Endothelial cell of umbilical vein (primary cell): Measurements from ENCODE around the gene GOLGA3. TPM values are rescaled to one million over a fixed set of nuclear protein-coding genes. Genes with fewer than 3 reads are reported as not detected.

Experiments used
- BruUV-seq: library from RNA; stranded (reverse); fragments of 400-500 nt; replicated peaks from 2 replicates; lab custom pipeline; 2021; lab: Mats Ljungman, UMichigan
- CTCF ChIA-PET: fragments of 300-600, 350-600 bp; sonication (Branson Sonifier 250); formaldehyde crosslinking; loops from one replicate; lab custom pipeline; 2021; ENCODE audit warnings: antibody characterized with exemption, inconsistent platforms; lab: Charles Lee
- POLR2A ChIA-PET: fragments of 300-600, 350-600 bp; sonication (Branson Sonifier 250); formaldehyde crosslinking; loops from one replicate; lab custom pipeline; 2021; ENCODE audit warnings: antibody characterized with exemption, inconsistent platforms; lab: Charles Lee
- DNase-seq: peaks from one replicate; pipeline ENCODE4 v3.0.0-alpha.2; 2011; ENCODE audit warnings: low read depth, low spot score
- FAIRE-seq: peaks from 2 replicates; lab custom pipeline; 2011; peaks lifted over from hg19 to GRCh38; lab: Jason Lieb, UNC
- H2AFZ ChIP-seq: 2 replicates; pipeline ENCODE4 v1.6.0; 2012; ENCODE audit warnings: low read depth, low read length, control low read depth, inconsistent platforms
- H3K27ac ChIP-seq: 2 replicates; pipeline ENCODE4 v1.5.1; 2011; ENCODE audit warnings: low read depth, mild to moderate bottlenecking, control low read depth, low read length, moderate library complexity; ENCODE audit not compliant: insufficient read depth
- H3K27me3 ChIP-seq, 2 experiments: 2 replicates each; pipeline versions ENCODE4 v1.6.0 to v1.6.1; 2011; ENCODE audit warnings: low read length in 2 of 2, mixed read lengths in 1 of 2; ENCODE audit not compliant: control insufficient read depth in 2 of 2, insufficient read depth in 2 of 2
- H3K36me3 ChIP-seq, 2 experiments: 2 replicates in 1 of 2; 3 replicates in 1 of 2; pipeline ENCODE4 v1.5.1; 2011; ENCODE audit warnings: low read length in 2 of 2, mild to moderate bottlenecking in 1 of 2, moderate library complexity in 1 of 2; ENCODE audit not compliant: control insufficient read depth in 2 of 2, insufficient read depth in 2 of 2; ENCODE audit errors: extremely low read depth in 1 of 2
- H3K4me1 ChIP-seq: 3 replicates; pipeline ENCODE4 v1.5.1; 2011; ENCODE audit warnings: mild to moderate bottlenecking, low read length; ENCODE audit not compliant: control insufficient read depth, insufficient read depth; ENCODE audit errors: extremely low read depth
- H3K4me2 ChIP-seq: 2 replicates; pipeline ENCODE4 v1.6.1; 2011; ENCODE audit warnings: low read length, control low read depth, mixed read lengths; ENCODE audit not compliant: insufficient read depth
- H3K4me3 ChIP-seq, 3 experiments: fragments of 200-600 bp in 1 of 3; sonication (generic), shearing (Covaris generic) in 1 of 3; replicated peaks in 1 of 3; 2 replicates each; pipeline ENCODE4 v1.5.1; 2011 to 2016; ENCODE audit warnings: control low read depth in 3 of 3, low read length in 3 of 3, mild to moderate bottlenecking in 2 of 3, inconsistent platforms in 1 of 3, low read depth in 1 of 3, moderate library complexity in 1 of 3; ENCODE audit not compliant: insufficient read depth in 1 of 3
- H3K79me2 ChIP-seq: 2 replicates; pipeline ENCODE4 v1.6.0; 2012; ENCODE audit warnings: low read length, inconsistent platforms; ENCODE audit not compliant: control insufficient read depth, insufficient read depth
- H3K9ac ChIP-seq: replicated peaks from 2 replicates; pipeline ENCODE3; 2011; ENCODE audit warnings: low read length, control low read depth; ENCODE audit not compliant: insufficient read depth; ENCODE audit errors: extremely low read depth
- H3K9me1 ChIP-seq: replicated peaks from 3 replicates; pipeline ENCODE4 v1.6.0; 2011; ENCODE audit warnings: mild to moderate bottlenecking, low read length; ENCODE audit not compliant: control insufficient read depth, insufficient read depth; ENCODE audit errors: extremely low read depth
- H3K9me3 ChIP-seq: replicated peaks from 2 replicates; pipeline ENCODE4 v1.5.1; 2012; ENCODE audit warnings: low read length, inconsistent platforms; ENCODE audit not compliant: control insufficient read depth, insufficient read depth
- H4K20me1 ChIP-seq: replicated peaks from 2 replicates; pipeline ENCODE3; 2011; ENCODE audit warnings: mild to moderate bottlenecking, low read length; ENCODE audit not compliant: control insufficient read depth, insufficient read depth; ENCODE audit errors: extremely low read depth
- CTCF ChIP-seq, 2 donors: IDR thresholded peaks; 1 replicate in 1 of 2; 2 replicates in 1 of 2; pipeline ENCODE4 v1.5.1; 2011; ENCODE audit warnings: low read length in 2 of 2, mild to moderate bottlenecking in 2 of 2, moderate library complexity in 2 of 2, control low read depth in 1 of 2, inconsistent platforms in 1 of 2, low read depth in 1 of 2; ENCODE audit not compliant: insufficient read depth in 1 of 2; ENCODE audit errors: extremely low read depth in 1 of 2
- EZH2 ChIP-seq: IDR thresholded peaks from 2 replicates; pipeline ENCODE4 v1.6.1; 2012; ENCODE audit warnings: borderline replicate concordance, low read depth, mild to moderate bottlenecking, moderate library complexity, low read length, inconsistent platforms; ENCODE audit not compliant: severe bottlenecking
- FOS ChIP-seq: IDR thresholded peaks from 2 replicates; pipeline ENCODE4 v1.6.1; 2011; ENCODE audit warnings: mild to moderate bottlenecking, low read length, moderate library complexity, borderline replicate concordance; ENCODE audit not compliant: insufficient read depth
- GATA2 ChIP-seq: IDR thresholded peaks from 2 replicates; pipeline ENCODE4 v1.7.0; 2011; ENCODE audit warnings: low read depth, mild to moderate bottlenecking, moderate library complexity, mixed read lengths, low read length; ENCODE audit not compliant: insufficient read length, insufficient read depth
- JUN ChIP-seq: IDR thresholded peaks from 2 replicates; pipeline ENCODE4 v1.6.1; 2011; ENCODE audit warnings: borderline replicate concordance, low read depth; ENCODE audit not compliant: insufficient read length, insufficient read depth
- MAX ChIP-seq: IDR thresholded peaks from 2 replicates; pipeline ENCODE4 v1.6.1; 2011; ENCODE audit not compliant: insufficient read depth, insufficient read length
- MYC ChIP-seq: IDR thresholded peaks from one replicate; pipeline ENCODE4 v1.6.1; 2011; ENCODE audit warnings: mild to moderate bottlenecking, low read depth, low read length
- POLR2A ChIP-seq: IDR thresholded peaks from 2 replicates; pipeline ENCODE4 v1.6.1; 2012; ENCODE audit warnings: low read depth, mild to moderate bottlenecking, control low read depth, low read length
- POLR2AphosphoS5 ChIP-seq: IDR thresholded peaks from 2 replicates; pipeline ENCODE4 v1.6.1; 2012; ENCODE audit warnings: low read depth, mild to moderate bottlenecking, control low read depth, low read length, moderate library complexity; ENCODE audit not compliant: insufficient read depth
- dilution Hi-C: fragments of 300-500 bp; cut with MboI; formaldehyde crosslinking; loops from one replicate; pipeline ENCODE4 v1.15.0; 2019; ENCODE audit warnings: low sequenced_read_pairs; ENCODE audit not compliant: extremely low pct_ligation_motif_present
- intact Hi-C: fragments of 100-400 bp; cut with micrococcal nuclease; formaldehyde crosslinking; loops from one replicate; pipeline ENCODE4 v1.10.0; 2022
- polyA plus RNA-seq, 4 experiments: library from polyadenylated mRNA; depleted of rRNA in 3 of 4; stranded (reverse) in 3 of 4; unstranded in 1 of 4; fragments of >200 nt; gene quantifications; 2 replicates each; pipeline versions ENCODE4 v1.2.1 to v1.2.3, GENCODE V29; 2011 to 2012; ENCODE audit warnings: missing spikeins in 1 of 4
- total RNA-seq: library from RNA; stranded (reverse); gene quantifications from 2 replicates; pipeline ENCODE4 v1.2.3, GENCODE V29; 2021

The GOLGA3 gene
- total and polyA plus RNA-seq, 2 donors (not counting 3 experiments of a cell fraction or from before 2014, with no cell fraction given), result 18.4 to 86.0 TPM

GRCh38 chr12:132747896-132748295, 80.8 kb downstream of the GOLGA3 start:
- ChIA-PET CTCF (no interaction called here), POLR2A (no interaction called here)
- TF ChIP-seq POLR2AphosphoS5 (no peak), FOS (no peak), POLR2A (no peak), MAX (no peak), MYC (no peak)
- no peak overlapping the region for H3K4me3 ChIP-seq
- dilution Hi-C loops, result no loop called here
- peaks cover 49 to 53% of the 10 kb centered on the region in 2 experiments for H3K36me3 ChIP-seq
- DNase-seq, result no peak
- H3K4me2 ChIP-seq, result no peak overlapping the region
- no peak overlapping the region for H3K9ac ChIP-seq
- intact Hi-C loops, result no loop called here
- H3K9me3 ChIP-seq, result no peaks in the 10 kb centered on the region
- H3K79me2 ChIP-seq, result peaks cover 49% of the 10 kb centered on the region
- H3K27ac ChIP-seq, result no peak overlapping the region
- peaks cover 3% of the 10 kb centered on the region for H4K20me1 ChIP-seq
- H3K9me1 ChIP-seq, result no peaks in the 10 kb centered on the region
- H3K4me1 ChIP-seq, result no peaks in the 10 kb centered on the region
- no peaks in the 10 kb centered on the region for H3K27me3 ChIP-seq
- H2AFZ ChIP-seq, result no peak overlapping the region
- FAIRE-seq, result no peak
- no TSS peak for BruUV-seq

GRCh38 chr12:132747395-132747794, 81.3 kb downstream of the GOLGA3 start:
- DNase-seq (no peak), FAIRE-seq (no peak)
- H3K4me3 ChIP-seq, result no peak overlapping the region
- no peak overlapping the region for H2AFZ ChIP-seq
- no peak overlapping the region for H3K4me2 ChIP-seq
- dilution Hi-C loops (no loop called here), intact Hi-C loops (no loop called here)
- no peak overlapping the region for H3K27ac ChIP-seq
- H3K36me3 ChIP-seq, result peaks cover 54 to 55% of the 10 kb centered on the region in 2 experiments
- no peak for TF ChIP-seq EZH2
- TF ChIP-seq POLR2A, result no peak
- no peak for TF ChIP-seq JUN
- no peak for TF ChIP-seq POLR2AphosphoS5
- TF ChIP-seq MYC, result no peak
- no peak for TF ChIP-seq FOS
- no peak for TF ChIP-seq MAX
- no peak for TF ChIP-seq CTCF (IDR thresholded peaks at IDR 0.05; ENCODE audit: extremely low read depth in 1 of 2, insufficient read depth in 1 of 2, low read depth in 1 of 2, low read length in 2 of 2)
- TF ChIP-seq GATA2, result no peak
- peaks cover 3% of the 10 kb centered on the region for H4K20me1 ChIP-seq
- BruUV-seq, result no TSS peak
- no peak overlapping the region for H3K9ac ChIP-seq
- no peaks in the 10 kb centered on the region for H3K27me3 ChIP-seq
- no peaks in the 10 kb centered on the region for H3K9me1 ChIP-seq
- no peaks in the 10 kb centered on the region for H3K9me3 ChIP-seq
- CTCF ChIA-PET, result no interaction called here
- no peaks in the 10 kb centered on the region for H3K4me1 ChIP-seq
- H3K79me2 ChIP-seq, result peaks cover 49% of the 10 kb centered on the region
- POLR2A ChIA-PET, result no interaction called here
